H1 (cell line): ENCODE results near the gene BCAS1. TPM values are rescaled to one million over a fixed set of nuclear protein-coding genes. Genes with fewer than 3 reads are reported as not detected.

ENCODE experiments used
- CTCF ChIA-PET: fragments of 300-600 bp; sonication (Branson Sonifier 250); formaldehyde crosslinking; loops from one replicate; lab custom pipeline; 2021; ENCODE audit not compliant: partially characterized antibody; lab: Charles Lee
- POLR2A ChIA-PET: fragments of 300-600 bp; sonication (Branson Sonifier 250); formaldehyde crosslinking; loops from one replicate; lab custom pipeline; 2021; ENCODE audit warnings: inconsistent platforms; ENCODE audit not compliant: partially characterized antibody; lab: Charles Lee
- DNase-seq, 2 experiments: peaks; one replicate each; pipeline versions ENCODE4 v3.0.0 to v3.0.0-alpha.2; 2010 to 2022; ENCODE audit warnings: low spot score in 2 of 2, low read depth in 1 of 2, mixed read lengths in 1 of 2
- FAIRE-seq: peaks from 2 replicates; lab custom pipeline; 2011; peaks lifted over from hg19 to GRCh38; lab: Jason Lieb, UNC
- H2AFZ ChIP-seq: 2 replicates; pipeline ENCODE4 v1.8.1; 2012; ENCODE audit warnings: low read length, inconsistent platforms
- H2AK5ac ChIP-seq: 2 replicates; pipeline ENCODE4 v1.6.1; 2013; ENCODE audit warnings: low read depth, low read length
- H2BK120ac ChIP-seq: replicated peaks from 2 replicates; pipeline ENCODE3; 2013; ENCODE audit warnings: low read depth, low read length, inconsistent platforms
- H2BK12ac ChIP-seq: 2 replicates; pipeline ENCODE4 v1.6.1; 2013; ENCODE audit warnings: low read depth, low read length
- H2BK15ac ChIP-seq: 2 replicates; pipeline ENCODE4 v1.6.1; 2013; ENCODE audit warnings: low read length
- H2BK20ac ChIP-seq: 2 replicates; pipeline ENCODE4 v1.6.1; 2013; ENCODE audit warnings: low read length
- H2BK5ac ChIP-seq: 2 replicates; pipeline ENCODE4 v1.6.1; 2013; ENCODE audit warnings: low read depth, low read length
- H3K14ac ChIP-seq: 2 replicates; pipeline ENCODE4 v1.6.1; 2013; ENCODE audit warnings: inconsistent platforms; ENCODE audit not compliant: insufficient read length
- H3K18ac ChIP-seq: 2 replicates; pipeline ENCODE4 v1.6.1; 2013; ENCODE audit warnings: low read length; ENCODE audit errors: extremely low read depth
- H3K23ac ChIP-seq: 2 replicates; pipeline ENCODE4 v1.6.1; 2013; ENCODE audit warnings: inconsistent platforms; ENCODE audit not compliant: insufficient read length
- H3K23me2 ChIP-seq: 2 replicates; pipeline ENCODE4 v1.6.1; 2013; ENCODE audit warnings: low read depth, low read length
- H3K27ac ChIP-seq: 2 replicates; pipeline ENCODE4 v1.6.1; 2011; ENCODE audit warnings: low read depth, low read length, inconsistent platforms
- H3K27me3 ChIP-seq, 4 experiments: replicated peaks in 1 of 4; 1 replicate in 1 of 4; 2 replicates in 3 of 4; pipeline versions ENCODE4 v1.6.1 to v1.8.1; 2011 to 2013; ENCODE audit warnings: low read length in 3 of 4, mild to moderate bottlenecking in 3 of 4, inconsistent platforms in 2 of 4, mixed read lengths in 2 of 4, moderate library complexity in 1 of 4; ENCODE audit not compliant: control insufficient read depth in 3 of 4, insufficient read depth in 3 of 4; ENCODE audit errors: extremely low read depth in 1 of 4
- H3K36me3 ChIP-seq, 4 experiments: 2 replicates each; pipeline versions ENCODE4 v1.6.1 to v1.8.1; 2011 to 2013; ENCODE audit warnings: mild to moderate bottlenecking in 4 of 4, low read length in 3 of 4, moderate library complexity in 2 of 4, control low read depth in 1 of 4, inconsistent platforms in 1 of 4; ENCODE audit not compliant: insufficient read depth in 4 of 4, control insufficient read depth in 2 of 4
- H3K4ac ChIP-seq: replicated peaks from 2 replicates; pipeline ENCODE3; 2013; ENCODE audit warnings: low read length, low read depth, mixed read lengths, inconsistent platforms; ENCODE audit not compliant: insufficient read length
- H3K4me1 ChIP-seq, 4 experiments: replicated peaks in 1 of 4; 1 replicate in 1 of 4; 2 replicates in 3 of 4; pipeline versions ENCODE4 v1.6.1 to v1.8.1; 2011 to 2013; ENCODE audit warnings: low read length in 3 of 4, inconsistent platforms in 2 of 4, mixed read lengths in 1 of 4; ENCODE audit not compliant: insufficient read depth in 4 of 4, control insufficient read depth in 3 of 4
- H3K4me2 ChIP-seq, 2 experiments: 2 replicates each; pipeline versions ENCODE4 v1.6.1 to v1.8.1; 2011 to 2013; ENCODE audit warnings: low read depth in 2 of 2, low read length in 2 of 2, control low read depth in 1 of 2, inconsistent platforms in 1 of 2, mild to moderate bottlenecking in 1 of 2; ENCODE audit not compliant: insufficient read depth in 1 of 2
- H3K4me3 ChIP-seq, 4 experiments: fragments of 200-600, 300-600 bp in 1 of 4; sonication (generic), shearing (Covaris generic), sonication (Bioruptor Twin) in 1 of 4; 2 replicates each; pipeline versions ENCODE4 v1.5.1 to v1.8.1; 2011 to 2016; ENCODE audit warnings: low read length in 4 of 4, low read depth in 3 of 4, control low read depth in 2 of 4, inconsistent platforms in 2 of 4, mild to moderate bottlenecking in 2 of 4, mixed read lengths in 1 of 4, moderate library complexity in 1 of 4; ENCODE audit not compliant: insufficient read depth in 2 of 4; ENCODE audit errors: extremely low read depth in 1 of 4
- H3K56ac ChIP-seq: replicated peaks from 2 replicates; pipeline ENCODE3; 2013; ENCODE audit warnings: low read depth, mild to moderate bottlenecking, mixed read lengths, low read length, inconsistent platforms; ENCODE audit not compliant: insufficient read length
- H3K79me1 ChIP-seq: 2 replicates; pipeline ENCODE4 v1.6.1; 2013; ENCODE audit warnings: low read depth, low read length, control low read depth
- H3K79me2 ChIP-seq, 2 experiments: 2 replicates each; pipeline versions ENCODE4 v1.6.1 to v1.8.1; 2012 to 2013; ENCODE audit warnings: low read length in 2 of 2, mild to moderate bottlenecking in 2 of 2, inconsistent platforms in 1 of 2; ENCODE audit not compliant: insufficient read depth in 2 of 2, control insufficient read depth in 1 of 2
- H3K9ac ChIP-seq, 4 experiments: replicated peaks in 1 of 4; 1 replicate in 1 of 4; 2 replicates in 3 of 4; pipeline versions ENCODE4 v1.6.1 to v1.8.1; 2011 to 2013; ENCODE audit warnings: low read depth in 3 of 4, low read length in 3 of 4, control low read depth in 2 of 4, mild to moderate bottlenecking in 2 of 4, moderate library complexity in 2 of 4, inconsistent platforms in 1 of 4; ENCODE audit errors: extremely low read depth in 1 of 4
- H3K9me3 ChIP-seq, 2 experiments: 2 replicates each; pipeline versions ENCODE4 v1.6.1 to v1.8.1; 2012 to 2013; ENCODE audit warnings: mild to moderate bottlenecking in 2 of 2, moderate library complexity in 2 of 2, control low read depth in 1 of 2, inconsistent platforms in 1 of 2, low read depth in 1 of 2, low read length in 1 of 2, mixed read lengths in 1 of 2; ENCODE audit not compliant: insufficient read depth in 2 of 2
- H4K20me1 ChIP-seq, 2 experiments: replicated peaks in 1 of 2; 2 replicates each; pipeline versions ENCODE3 to v1.8.1; 2011 to 2013; ENCODE audit warnings: inconsistent platforms in 2 of 2, low read length in 2 of 2, mild to moderate bottlenecking in 1 of 2; ENCODE audit not compliant: insufficient read depth in 2 of 2, control insufficient read depth in 1 of 2
- H4K5ac ChIP-seq: 2 replicates; pipeline ENCODE4 v1.6.1; 2013; ENCODE audit warnings: low read length, low read depth, mixed read lengths, inconsistent platforms; ENCODE audit not compliant: insufficient read length
- H4K8ac ChIP-seq: 2 replicates; pipeline ENCODE4 v1.8.0; 2013; ENCODE audit warnings: mild to moderate bottlenecking, moderate library complexity, low read length, inconsistent platforms; ENCODE audit not compliant: insufficient read depth; ENCODE audit errors: extremely low read depth
- H4K91ac ChIP-seq: replicated peaks from 2 replicates; pipeline ENCODE3; 2013; ENCODE audit warnings: low read length, mixed read lengths, inconsistent platforms; ENCODE audit not compliant: insufficient read length
- CBX8 ChIP-seq: fragments of 300-800, 300-1000 bp; sonication (generic); IDR thresholded peaks from 2 replicates; pipeline ENCODE4 v1.7.1; 2016; ENCODE audit warnings: low read depth, low read length, borderline replicate concordance
- EGR1 ChIP-seq: IDR thresholded peaks from 2 replicates; pipeline ENCODE4 v1.6.1; 2011; ENCODE audit warnings: low read depth, low read length, borderline replicate concordance
- GABPA ChIP-seq: IDR thresholded peaks from 2 replicates; pipeline ENCODE4 v1.6.1; 2011; ENCODE audit warnings: mild to moderate bottlenecking, low read length, moderate library complexity, borderline replicate concordance; ENCODE audit not compliant: insufficient read depth
- JUN ChIP-seq: IDR thresholded peaks from 2 replicates; pipeline ENCODE4 v1.6.1; 2011; ENCODE audit warnings: low read depth, mild to moderate bottlenecking, improper control_type of control experiment, low read length
- POLR2AphosphoS5 ChIP-seq: IDR thresholded peaks from 2 replicates; pipeline ENCODE4 v1.6.1; 2011; ENCODE audit warnings: low read depth, low read length
- SP1 ChIP-seq: IDR thresholded peaks from 2 replicates; pipeline ENCODE4 v1.6.1; 2011; ENCODE audit warnings: low read depth, low read length
- SP4 ChIP-seq: IDR thresholded peaks from 2 replicates; pipeline ENCODE4 v1.6.1; 2012; ENCODE audit warnings: low read length, inconsistent platforms
- TCF12 ChIP-seq: IDR thresholded peaks from 2 replicates; pipeline ENCODE4 v1.6.1; 2011; ENCODE audit warnings: low read depth, mild to moderate bottlenecking, low read length
- WGBS, 2 experiments: shearing (Covaris generic) in 1 of 2; methylation state at CpG; one replicate each; pipeline versions ENCODE4 v1.1.6 to v1.1.7; 2013 to 2015; ENCODE audit warnings: low lambda C conversion rate in 2 of 2, mixed read lengths in 2 of 2, inconsistent platforms in 1 of 2, low coverage in 1 of 2, missing lambda C conversion rate in 1 of 2; ENCODE audit not compliant: insufficient replicate concordance in 2 of 2, insufficient coverage in 1 of 2, insufficient read length in 1 of 2; ENCODE audit errors: extremely low coverage in 1 of 2, missing lambda C conversion rate in 1 of 2; 5-methylcytosine and 5-hydroxymethylcytosine counted together
- polyA plus RNA-seq, 7 experiments: library from polyadenylated mRNA; depleted of rRNA in 3 of 7; stranded (reverse) in 5 of 7; unstranded in 2 of 7; fragments of >200 nt in 5 of 7; fragments of 200-250 nt in 2 of 7; gene quantifications; 1 replicate in 5 of 7; 2 replicates in 1 of 7; 4 replicates in 1 of 7; pipeline versions ENCODE4 v1.2.1 to v1.2.3, GENCODE V29; 2011 to 2013; ENCODE audit warnings: missing spikeins in 2 of 7, mixed read lengths in 2 of 7
- total RNA-seq: library from RNA; stranded (reverse); fragmentation: NEBNext Ultra II Directional; extraction: Animal tissue kit (Norgen Biotek cat#: 25700); gene quantifications from 2 replicates; pipeline ENCODE4 v1.2.1, GENCODE V29; 2021
- TF ChIP-seq, protein P1 (sequence below), 3 experiments: IDR thresholded peaks; 1 replicate in 2 of 3; 2 replicates in 1 of 3; pipeline versions ENCODE4 v1.5.1 to v1.6.1; 2011; ENCODE audit warnings: low read length in 3 of 3, mild to moderate bottlenecking in 3 of 3, inconsistent platforms in 2 of 3, low read depth in 1 of 3, moderate library complexity in 1 of 3; ENCODE audit not compliant: insufficient read depth in 1 of 3; ENCODE audit errors: control extremely low read depth in 1 of 3

BCAS1 gene
- total and polyA plus RNA-seq, 2 of the 8 experiments (the other 6 are each of a cell fraction or from before 2014, with no cell fraction given) = 0.06 to 0.19 TPM

DNA sequence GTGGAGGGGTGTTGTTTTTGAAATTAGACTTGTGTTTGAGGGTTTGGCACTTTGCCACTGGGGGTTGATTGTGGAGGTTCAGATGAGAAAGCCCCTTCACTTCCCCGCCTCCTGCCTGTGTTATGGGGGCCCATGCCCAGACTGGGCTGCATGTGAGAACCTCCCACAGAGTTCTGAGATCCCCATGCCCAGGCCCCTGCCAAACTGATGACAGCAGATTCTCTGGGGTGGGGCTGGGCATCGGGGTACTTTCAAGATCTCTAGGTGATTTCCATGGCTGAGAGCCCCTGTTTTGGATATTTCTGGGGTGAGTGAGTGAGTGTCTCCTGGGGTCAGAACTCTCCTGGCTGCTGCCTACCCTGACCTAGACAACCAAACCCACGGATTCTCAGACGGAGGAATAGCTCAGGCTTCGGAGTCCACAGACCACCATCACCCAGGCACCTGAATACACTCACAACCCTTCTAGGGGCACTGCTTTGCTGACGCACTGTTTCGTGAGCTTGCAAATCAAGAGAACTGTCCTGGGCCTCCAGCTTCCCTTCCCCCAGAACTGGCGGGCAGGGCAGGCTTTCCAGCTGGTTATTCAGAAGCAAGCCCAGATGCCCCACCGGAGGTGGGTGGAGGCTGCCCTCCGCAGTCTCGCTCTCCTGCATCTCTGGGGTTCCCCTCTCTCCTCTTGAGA, 6.3 kb downstream of the BCAS1 start:
- Histone ChIP-seq H2BK15ac (no peak overlapping the region), H4K5ac (no peak overlapping the region), H3K14ac (no peak overlapping the region), H3K4ac (no peak overlapping the region), H3K23ac (no peak overlapping the region), H3K4me1 (peaks cover 1 to 16% (median 11%) of the 10 kb centered on the region in 4 experiments), H4K20me1 (no peaks in the 10 kb centered on the region), H2BK12ac (no peak overlapping the region), H3K79me1 (no peaks in the 10 kb centered on the region), H3K56ac (no peak overlapping the region), H2AK5ac (no peak overlapping the region), H3K27me3 (no peaks in the 10 kb centered on the region), H2BK5ac (no peak overlapping the region), H2AFZ (peak overlapping the region; percentile 14; the same call in 1 of the 2 replicates), H2BK120ac (no peak overlapping the region), H4K8ac (no peak overlapping the region), H3K23me2 (no peaks in the 10 kb centered on the region), H3K79me2 (no peaks in the 10 kb centered on the region), H3K36me3 (no peaks in the 10 kb centered on the region), H3K18ac (0 out of 2 replicates have a peak overlapping the region, but pooled peaks have one; percentile 34), H3K27ac (no peak overlapping the region), H3K9me3 (no peaks in the 10 kb centered on the region), H3K9ac (no peak overlapping the region), H3K4me2 (no peak overlapping the region), H2BK20ac (no peak overlapping the region), H4K91ac (no peak overlapping the region), H3K4me3 (no peak overlapping the region)
- POLR2A ChIA-PET = no interaction called here
- DNase-seq = no peak
- TF ChIP-seq, protein P1, sequence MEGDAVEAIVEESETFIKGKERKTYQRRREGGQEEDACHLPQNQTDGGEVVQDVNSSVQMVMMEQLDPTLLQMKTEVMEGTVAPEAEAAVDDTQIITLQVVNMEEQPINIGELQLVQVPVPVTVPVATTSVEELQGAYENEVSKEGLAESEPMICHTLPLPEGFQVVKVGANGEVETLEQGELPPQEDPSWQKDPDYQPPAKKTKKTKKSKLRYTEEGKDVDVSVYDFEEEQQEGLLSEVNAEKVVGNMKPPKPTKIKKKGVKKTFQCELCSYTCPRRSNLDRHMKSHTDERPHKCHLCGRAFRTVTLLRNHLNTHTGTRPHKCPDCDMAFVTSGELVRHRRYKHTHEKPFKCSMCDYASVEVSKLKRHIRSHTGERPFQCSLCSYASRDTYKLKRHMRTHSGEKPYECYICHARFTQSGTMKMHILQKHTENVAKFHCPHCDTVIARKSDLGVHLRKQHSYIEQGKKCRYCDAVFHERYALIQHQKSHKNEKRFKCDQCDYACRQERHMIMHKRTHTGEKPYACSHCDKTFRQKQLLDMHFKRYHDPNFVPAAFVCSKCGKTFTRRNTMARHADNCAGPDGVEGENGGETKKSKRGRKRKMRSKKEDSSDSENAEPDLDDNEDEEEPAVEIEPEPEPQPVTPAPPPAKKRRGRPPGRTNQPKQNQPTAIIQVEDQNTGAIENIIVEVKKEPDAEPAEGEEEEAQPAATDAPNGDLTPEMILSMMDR (IDR thresholded peaks at IDR 0.05; ENCODE audit: control extremely low read depth in 1 of 3, insufficient read depth in 1 of 3, low read depth in 1 of 3, low read length in 3 of 3) = no peak
- TF ChIP-seq CBX8 = no peak
- no peak for TF ChIP-seq POLR2AphosphoS5
- TF ChIP-seq GABPA = no peak
- TF ChIP-seq TCF12 = no peak
- no peak for TF ChIP-seq SP1
- TF ChIP-seq SP4 = no peak
- TF ChIP-seq JUN = no peak
- TF ChIP-seq EGR1 = no peak
- 87% methylated on average over 11 of the region's 11 CpGs; no CpG with 5 or more reads in 1 of the 2 experiments for WGBS, 2 experiments
- CTCF ChIA-PET = interaction anchor here (0.7 to 7.6 kb wide), 10 partner anchors 8 to 588 kb away, joined by 3 to 38 read pairs (median 4); no protein-coding TSS in a partner anchor
- FAIRE-seq = no peak
